ENCODE results near the gene GARIN5B.
A peak's percentile ranks its signal among the peaks of the same experiment; 100 is the strongest.

Gene GARIN5B

DNA sequence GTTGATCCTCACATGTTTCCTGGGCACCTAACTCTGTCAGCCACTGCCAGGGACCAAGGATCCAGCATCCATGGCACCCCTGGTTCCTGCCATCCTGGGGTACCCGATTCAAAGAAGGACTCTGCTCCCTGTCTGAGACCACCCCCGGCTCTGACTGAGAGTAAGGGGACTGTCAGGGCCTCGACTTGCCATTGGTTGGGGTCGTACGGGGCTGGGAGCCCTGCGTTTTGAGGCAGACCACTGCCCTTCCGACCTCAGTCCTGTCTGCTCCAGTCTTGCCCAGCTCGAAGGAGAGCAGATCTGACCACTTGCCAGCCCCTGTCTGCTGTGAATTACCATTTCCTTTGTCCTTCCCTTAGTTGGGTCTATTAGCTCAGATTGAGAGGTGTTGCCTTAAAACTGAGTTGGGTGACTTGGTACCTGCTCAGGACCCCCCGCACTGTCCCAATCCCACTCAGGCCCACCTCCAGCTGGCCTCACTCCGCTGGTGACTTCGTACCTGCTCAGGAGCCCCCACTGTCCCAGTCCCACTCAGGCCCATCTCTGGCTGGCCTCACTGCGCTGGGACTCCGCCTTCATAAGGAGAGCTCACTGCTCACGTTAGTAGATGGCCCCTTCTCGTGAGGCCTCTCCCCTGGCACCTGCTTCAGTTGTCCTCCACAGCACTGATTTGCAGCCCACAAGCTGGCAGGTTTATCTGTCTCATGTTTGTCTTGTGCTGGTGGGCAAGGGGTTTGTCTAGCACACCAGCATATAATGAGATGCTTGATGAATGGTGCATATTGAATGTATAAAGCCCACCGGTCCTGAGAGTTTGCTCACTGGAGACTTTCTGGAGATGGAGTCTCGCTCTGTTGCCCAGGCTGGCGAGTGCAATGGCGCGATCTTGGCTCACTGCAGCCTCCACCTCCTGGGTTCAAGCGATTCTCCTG, 26.6 kb upstream of the GARIN5B start:
- DNase-seq, result no peak

DNA sequence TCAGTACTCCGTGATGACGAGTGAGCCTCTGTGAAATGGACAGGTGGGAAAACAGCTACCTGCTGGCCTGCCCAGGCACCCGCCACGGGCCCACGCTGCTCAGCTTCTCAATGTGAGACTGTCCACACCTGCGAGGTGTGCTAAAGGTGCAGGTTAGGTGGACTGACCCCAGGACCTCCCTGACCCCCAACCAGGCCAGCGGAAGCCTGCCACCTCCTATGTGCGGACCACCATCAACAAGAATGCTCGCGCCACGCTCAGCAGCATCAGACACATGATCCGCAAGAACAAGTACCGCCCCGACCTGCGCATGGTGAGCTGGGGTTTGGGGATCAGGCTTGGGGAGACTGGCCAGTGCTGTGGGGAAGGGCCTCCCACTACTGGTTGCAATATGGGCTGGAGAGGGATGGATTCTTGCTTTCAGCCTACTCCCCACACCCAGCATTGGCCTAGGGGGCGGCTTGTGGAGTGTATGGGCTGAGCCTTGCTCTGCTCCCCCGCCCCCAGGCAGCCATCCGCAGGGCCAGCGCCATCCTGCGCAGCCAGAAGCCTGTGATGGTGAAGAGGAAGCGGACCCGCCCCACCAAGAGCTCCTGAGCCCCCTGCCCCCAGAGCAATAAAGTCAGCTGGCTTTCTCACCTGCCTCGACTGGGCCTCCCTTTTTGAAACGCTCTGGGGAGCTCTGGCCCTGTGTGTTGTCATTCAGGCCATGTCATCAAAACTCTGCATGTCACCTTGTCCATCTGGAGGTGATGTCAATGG, 24.9 kb upstream of the GARIN5B start:
- DNase-seq, result no peak

- DNase-seq, result peak in 3 of 56 donors; percentile 32 to 50 (median 46)
These were observed 23.5 kb upstream of the GARIN5B start for GRCh38 chr19:55386493-55386971.

DNA sequence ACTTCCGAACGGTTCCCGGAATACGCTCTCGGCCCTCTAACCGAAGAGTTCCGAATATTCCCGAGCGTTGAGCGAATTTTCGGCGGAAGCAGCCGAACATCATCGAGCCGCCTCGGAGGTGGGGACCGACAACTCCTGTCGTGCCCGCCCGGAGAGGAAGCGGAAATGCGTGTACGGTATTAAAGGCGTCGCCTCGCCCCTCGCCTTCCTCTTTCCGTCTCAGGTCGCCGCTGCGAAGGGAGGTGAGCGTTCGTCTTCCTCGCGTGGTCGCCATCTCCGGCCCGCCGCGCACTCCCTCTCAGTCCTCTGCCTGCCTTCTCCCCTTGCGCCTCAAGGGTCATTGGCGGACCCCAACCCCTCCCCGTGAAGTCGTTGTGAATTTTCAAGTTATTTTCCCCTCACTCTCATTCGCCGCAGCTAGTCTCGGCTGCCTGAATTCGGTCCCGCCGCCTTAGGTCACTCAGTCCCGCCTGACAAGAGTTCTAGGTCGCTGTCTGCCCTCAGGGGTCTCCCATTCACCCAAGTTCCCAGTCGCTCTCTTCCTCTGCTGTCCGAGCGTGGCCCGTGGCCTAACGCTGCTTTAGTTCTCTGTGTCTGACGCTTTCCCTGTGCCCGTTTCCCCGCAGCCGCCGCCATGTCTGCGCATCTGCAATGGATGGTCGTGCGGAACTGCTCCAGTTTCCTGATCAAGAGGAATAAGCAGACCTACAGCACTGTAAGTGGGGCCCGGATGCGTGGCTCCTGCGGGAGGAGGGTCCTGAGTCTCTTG, 22.8 kb upstream of the GARIN5B start, which contains the start of gene RPL28:
Gene RPL28, plus strand, starts transcription at position 209 of the 769 bp plus-strand sequence. Its CDS starts 426 bp downstream, at position 635.
- DNase-seq, result peak in 55 of 56 donors; percentile 81 to 99 (median 97)

DNA sequence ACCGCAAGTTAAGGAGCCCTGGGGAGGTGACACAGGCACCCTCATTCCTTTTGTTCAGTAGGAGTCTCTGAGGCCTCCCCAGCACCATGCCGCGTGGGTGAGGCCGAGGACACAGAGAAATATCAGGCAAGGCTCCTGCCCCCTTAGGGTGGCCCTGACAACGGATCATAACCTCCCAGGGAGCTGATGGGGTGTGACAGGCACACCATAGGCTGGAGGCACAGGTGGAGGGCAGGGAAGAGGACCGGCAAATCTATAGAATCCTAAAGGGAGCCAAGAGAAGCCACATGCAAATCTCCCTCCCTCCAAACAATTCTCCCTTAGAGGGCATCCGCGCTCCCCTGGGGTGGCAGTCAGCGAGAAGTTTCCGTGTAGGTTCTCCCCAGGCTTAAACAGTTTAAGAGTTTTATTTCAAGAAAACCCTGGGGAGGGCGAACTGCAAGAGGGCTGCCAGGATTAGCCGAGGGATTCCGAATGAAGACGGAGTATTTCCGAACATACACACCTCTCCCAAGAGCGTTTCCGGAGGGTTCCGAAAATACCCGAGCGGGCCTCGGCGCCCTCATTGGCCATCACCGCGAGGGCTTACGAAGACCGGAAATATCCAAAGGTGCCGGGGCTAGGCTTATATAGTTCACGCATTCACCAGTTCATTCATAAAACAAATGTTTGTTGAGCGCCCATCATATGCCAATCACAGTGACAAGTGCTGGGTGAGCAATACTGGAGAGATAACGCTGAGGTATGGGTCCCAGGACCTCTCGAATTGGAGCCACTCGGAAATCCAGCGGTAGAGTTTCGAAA, 22.1 kb upstream of the GARIN5B start:
- peak; percentile 57 to 98 (median 88) for DNase-seq

GRCh38 chr19:55384131-55384919, 21.3 kb upstream of the GARIN5B start, which contains the start of gene TMEM238:
Gene TMEM238, minus strand, starts transcription at chr19:55384292. Its CDS starts 33 bp downstream, at chr19:55384259.
- peak in 18 of 56 donors; percentile 16 to 58 (median 36) for DNase-seq

- peak in 30 of 56 donors; percentile 11 to 50 (median 30) for DNase-seq
These were observed 20.4 kb upstream of the GARIN5B start for GRCh38 chr19:55383279-55384130.

GRCh38 chr19:55382522-55383054, 19.5 kb upstream of the GARIN5B start:
- DNase-seq, result no peak

GRCh38 chr19:55382013-55382412, 19.0 kb upstream of the GARIN5B start:
- no peak for DNase-seq

DNA sequence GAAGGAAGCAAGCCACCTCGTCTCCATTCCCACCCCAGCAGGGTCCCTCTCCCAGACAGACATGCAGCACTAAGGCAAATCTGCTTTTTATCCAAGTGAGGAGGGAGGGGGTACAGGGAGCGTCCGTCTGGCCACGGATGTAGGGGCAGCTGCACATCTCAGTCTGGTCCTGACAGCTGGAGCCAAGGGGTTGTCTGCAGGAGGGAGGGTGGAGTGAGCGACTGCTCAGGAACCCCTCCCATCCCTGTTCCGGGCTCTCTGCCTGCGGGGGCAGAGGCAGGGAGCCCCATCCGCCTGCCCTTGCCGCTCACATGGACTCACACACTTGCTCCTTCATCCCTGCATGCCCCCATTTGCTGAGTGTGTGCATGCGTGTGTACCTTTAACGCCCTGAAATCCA, 16.1 kb upstream of the GARIN5B start:
- DNase-seq, result no peak

GRCh38 chr19:55377356-55378131, 14.5 kb upstream of the GARIN5B start:
- no peak for DNase-seq

- no peak for DNase-seq
These were observed 13.3 kb upstream of the GARIN5B start, which contains the start of gene TMEM190 for GRCh38 chr19:55376241-55376933. Gene TMEM190, plus strand, starts transcription at chr19:55376826. Its CDS starts 28 bp downstream, at chr19:55376854.

- no peak for DNase-seq
These were observed 11.1 kb upstream of the GARIN5B start for GRCh38 chr19:55373993-55374757.

DNA sequence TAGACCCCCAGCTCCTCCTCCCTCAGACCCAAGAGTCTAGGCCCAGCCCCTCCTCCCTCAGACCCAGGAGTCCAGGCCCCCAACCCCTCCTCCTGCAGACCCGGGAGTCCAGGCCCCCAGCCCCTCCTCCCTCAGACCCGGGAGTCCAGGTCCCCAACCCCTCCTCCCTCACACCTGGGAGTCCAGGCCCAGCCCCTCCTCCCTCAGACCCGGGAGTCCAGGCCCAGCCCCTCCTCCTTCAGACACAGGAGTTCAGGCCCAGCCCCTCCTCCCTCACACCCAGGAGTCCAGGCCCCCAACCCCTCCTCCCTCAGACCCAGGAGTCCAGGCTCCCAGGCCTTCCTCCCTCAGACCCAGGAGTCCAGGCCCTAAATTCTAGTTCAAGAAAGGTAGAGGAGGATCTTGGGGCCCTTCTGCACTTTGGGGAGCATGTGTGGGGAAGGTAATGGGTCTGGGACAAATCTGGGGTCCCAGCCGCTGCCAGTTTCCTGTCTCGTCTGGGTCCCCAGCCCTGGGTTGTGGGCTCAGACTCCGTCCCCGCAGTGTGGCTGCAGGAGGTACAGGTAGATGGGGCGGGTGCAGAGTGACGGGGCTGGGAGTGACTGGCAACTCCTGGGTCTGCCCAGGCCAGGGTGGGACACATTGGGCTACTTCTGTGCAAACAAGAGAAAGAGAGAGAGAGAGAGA, 10.4 kb upstream of the GARIN5B start:
- no peak for DNase-seq

Data from amygdala (tissue), 56 donors.